ENCODE results near the gene ANP32A. TPM values are rescaled to one million over a fixed set of nuclear protein-coding genes. Genes with fewer than 3 reads are reported as not detected.

The ANP32A gene
- total RNA-seq, 1 donor, result 41.0 TPM

DNA sequence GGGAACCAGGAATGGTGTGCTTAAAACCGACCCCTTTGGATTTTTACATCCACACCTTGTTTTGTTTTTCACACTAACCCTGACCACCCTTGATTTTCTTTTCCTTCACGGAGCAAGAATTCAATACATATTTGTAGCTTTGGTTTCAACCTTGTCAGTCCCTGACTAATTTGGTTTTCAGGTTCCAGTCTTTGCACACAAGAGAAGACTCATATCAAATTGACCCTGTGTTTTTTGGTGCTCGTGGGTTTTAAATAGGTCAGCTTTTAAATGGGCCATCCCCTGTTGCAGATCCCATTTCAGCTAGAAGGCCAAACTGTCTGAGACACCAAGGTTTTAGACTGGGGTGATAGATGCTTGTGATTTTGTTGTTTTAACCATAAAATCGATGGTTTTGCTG, 26.4 kb downstream of the ANP32A start:
- H3K4me3 ChIP-seq (ENCODE audit: low read depth, low read length), result no peak overlapping the region
- no peak for DNase-seq (ENCODE audit: low read depth)
- TF ChIP-seq CTCF (IDR thresholded peaks at IDR 0.05; ENCODE audit: insufficient read depth, low read length), result no peak

DNA sequence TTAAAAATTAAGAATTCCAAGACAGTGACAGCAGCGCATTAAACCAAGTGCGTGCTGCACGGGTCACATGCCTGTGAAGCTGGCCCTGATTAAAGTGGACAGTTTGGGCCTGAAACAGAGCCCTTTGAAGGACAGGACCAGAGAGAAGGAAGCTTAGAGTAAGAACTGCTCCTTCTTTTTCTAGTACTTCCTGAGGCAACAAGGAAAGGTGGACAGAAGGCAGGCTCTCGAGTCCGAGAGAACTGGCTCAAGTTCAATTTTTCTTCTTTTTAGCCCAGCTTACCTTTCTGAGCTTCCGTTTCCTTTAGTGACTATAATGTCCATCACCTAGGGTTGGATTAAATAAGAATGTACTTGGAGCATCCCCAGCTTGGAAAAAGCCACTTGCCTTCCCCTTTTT, 26.9 kb downstream of the ANP32A start:
- no peak for DNase-seq (ENCODE audit: low read depth)
- H3K4me3 ChIP-seq (ENCODE audit: low read depth, low read length), result no peak overlapping the region
- TF ChIP-seq CTCF (IDR thresholded peaks at IDR 0.05; ENCODE audit: insufficient read depth, low read length), result no peak

GRCh38 chr15:68792901-68793766, 27.6 kb downstream of the ANP32A start:
- no peak overlapping the region for H3K4me3 ChIP-seq (ENCODE audit: low read depth, low read length)
- TF ChIP-seq CTCF (IDR thresholded peaks at IDR 0.05; ENCODE audit: insufficient read depth, low read length), result no peak
- DNase-seq (ENCODE audit: low read depth), result no peak

DNA sequence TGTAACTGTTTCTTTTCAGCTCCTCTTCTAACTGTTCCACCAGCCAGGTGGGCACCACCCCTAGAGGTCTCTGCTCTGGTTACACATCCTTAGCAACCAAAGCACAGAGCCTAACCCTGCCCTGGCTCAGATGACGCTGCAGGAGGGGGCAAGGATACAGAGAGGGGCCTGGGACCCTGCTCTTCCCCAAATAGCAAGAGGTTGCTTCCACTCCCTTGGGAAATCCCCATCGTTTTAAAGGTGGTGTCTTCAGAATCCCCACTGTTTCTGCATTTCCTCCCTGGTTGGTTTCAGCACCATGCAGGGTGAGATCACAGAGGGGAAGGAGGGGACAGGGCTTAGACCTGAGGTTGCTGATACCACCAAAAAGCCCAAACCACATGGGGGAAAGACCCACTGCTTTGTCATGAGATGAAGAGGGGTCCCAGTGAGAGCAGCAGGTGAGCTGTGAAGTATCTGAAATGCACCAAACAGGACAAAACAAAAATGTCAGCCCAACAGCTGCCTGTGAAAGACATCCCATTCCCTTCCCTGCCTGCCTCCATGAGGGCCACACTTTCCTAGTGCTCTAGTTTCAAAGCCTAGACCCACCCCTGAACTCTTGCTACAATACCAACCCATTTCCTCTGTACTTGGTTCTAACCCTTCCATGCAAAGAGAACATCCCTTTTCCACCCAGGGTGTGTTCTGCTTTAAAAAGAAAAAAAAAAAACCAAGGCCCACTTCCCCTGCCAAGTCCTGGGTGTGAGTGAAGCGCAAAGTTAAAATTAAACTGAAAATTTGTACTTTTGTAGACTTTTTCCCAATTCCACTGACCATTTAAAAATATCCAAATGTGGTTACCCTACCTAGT, 29.0 kb downstream of the ANP32A start:
- DNase-seq (ENCODE audit: low read depth), result no peak
- TF ChIP-seq CTCF (IDR thresholded peaks at IDR 0.05; ENCODE audit: insufficient read depth, low read length), result no peak
- H3K4me3 ChIP-seq (ENCODE audit: low read depth, low read length), result no peak overlapping the region

GRCh38 chr15:68790910-68791309, 29.8 kb downstream of the ANP32A start:
- DNase-seq (ENCODE audit: low read depth), result no peak
- TF ChIP-seq CTCF (IDR thresholded peaks at IDR 0.05; ENCODE audit: insufficient read depth, low read length), result no peak
- no peak overlapping the region for H3K4me3 ChIP-seq (ENCODE audit: low read depth, low read length)

DNA sequence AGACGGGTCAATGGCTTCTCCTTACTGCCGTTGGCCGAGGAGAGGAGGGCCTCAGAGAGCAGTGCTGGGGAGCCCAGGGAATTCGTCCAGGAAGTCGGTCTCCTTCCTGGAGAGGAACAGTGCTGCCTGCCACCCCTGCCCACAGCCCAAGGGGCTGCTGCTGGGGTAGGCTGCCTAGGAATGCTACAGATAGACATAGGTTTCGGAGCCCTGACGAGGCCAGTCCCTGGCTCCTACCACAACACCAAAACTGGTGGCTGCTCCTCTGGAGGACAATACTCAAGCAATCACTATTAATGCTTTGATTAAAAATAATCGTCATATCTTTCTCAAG, 30.5 kb downstream of the ANP32A start:
- no peak for DNase-seq (ENCODE audit: low read depth)
- H3K4me3 ChIP-seq (ENCODE audit: low read depth, low read length), result no peak overlapping the region
- no peak for TF ChIP-seq CTCF (IDR thresholded peaks at IDR 0.05; ENCODE audit: insufficient read depth, low read length)
